ENCODE data around the gene CIB2.

GRCh38 chr15:78100886-78101285 lies 30.4 kb downstream of the CIB2 start:
- no peak for TF ChIP-seq CTCF (IDR thresholded peaks at IDR 0.05)
- TF ChIP-seq EP300 (IDR thresholded peaks at IDR 0.05) = no peak
